Stimulated activated CD4-positive, alpha-beta T cell treated with anti-CD3 and anti-CD28 coated beads, Interleukin-1b, Interleukin-23, amount 100 ng/mL, for 24 hours (primary cell): ENCODE data around the gene PCSK6.
"Not testable (repeated sequence)": the region's sequence is repeated elsewhere in the genome, so short reads cannot be mapped to it uniquely, and the experiment has no call there.

Experiments
- DNase-seq, 4 experiments: peaks; one replicate each; pipeline ENCODE4 v3.0.0-alpha.2; 2020; ENCODE audit warnings: low read depth in 4 of 4, low spot score in 1 of 4

The PCSK6 gene

DNA sequence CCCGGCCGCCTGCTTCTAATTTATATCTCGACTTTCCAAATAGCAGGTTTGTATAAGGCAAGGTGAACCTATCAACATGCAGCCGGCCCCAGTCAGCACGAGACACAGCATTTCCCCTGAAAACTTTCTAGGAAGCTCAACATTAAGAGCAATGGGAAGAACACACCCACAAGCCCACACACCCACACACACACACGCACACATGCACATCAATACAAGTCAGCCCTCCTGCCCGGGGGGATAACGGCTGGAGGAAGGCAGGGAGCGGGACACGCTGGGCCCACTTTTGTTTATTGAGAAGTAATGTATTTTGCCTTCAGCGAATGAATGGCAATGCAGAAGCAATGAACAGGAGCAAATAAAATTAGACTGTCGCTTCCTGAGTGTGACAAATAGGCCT, 83.5 kb downstream of the PCSK6 start:
- DNase-seq, result no peak

DNA sequence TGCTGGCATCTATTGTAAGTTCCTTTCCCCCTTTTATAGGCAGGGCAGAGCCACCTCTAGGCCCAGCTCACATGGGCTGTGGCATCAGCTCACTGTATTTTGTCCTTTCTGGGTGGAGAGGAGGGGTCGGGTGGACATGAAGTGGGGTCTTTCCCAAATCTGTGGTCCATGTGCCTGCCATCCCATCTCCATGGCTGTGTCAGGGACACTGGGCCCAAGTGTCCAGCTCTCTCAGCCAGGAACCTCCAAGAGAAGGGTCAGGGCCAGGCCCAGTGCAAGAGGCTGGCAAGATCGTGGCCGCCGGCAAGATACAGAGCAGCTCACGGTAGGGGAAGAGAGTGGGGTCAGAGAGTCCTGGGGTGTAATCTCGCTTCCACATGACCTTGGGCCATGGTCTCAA, 85.3 kb downstream of the PCSK6 start:
- no peak for DNase-seq

DNA sequence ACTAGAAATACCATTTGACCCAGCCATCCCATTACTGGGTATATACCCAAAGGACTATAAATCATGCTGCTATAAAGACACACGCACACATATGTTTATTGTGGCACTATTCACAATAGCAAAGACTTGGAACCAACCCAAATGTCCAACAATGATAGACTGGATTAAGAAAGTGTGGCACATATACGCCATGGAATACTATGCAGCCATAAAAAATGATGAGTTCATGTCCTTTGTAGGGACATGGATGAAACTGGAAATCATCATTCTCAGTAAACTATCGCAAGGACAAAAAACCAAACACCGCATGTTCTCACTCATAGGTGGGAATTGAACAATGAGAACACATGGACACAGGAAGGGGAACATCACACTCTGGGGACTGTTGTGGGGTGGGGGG, 86.6 kb downstream of the PCSK6 start:
- DNase-seq, result not testable (repeated sequence)

DNA sequence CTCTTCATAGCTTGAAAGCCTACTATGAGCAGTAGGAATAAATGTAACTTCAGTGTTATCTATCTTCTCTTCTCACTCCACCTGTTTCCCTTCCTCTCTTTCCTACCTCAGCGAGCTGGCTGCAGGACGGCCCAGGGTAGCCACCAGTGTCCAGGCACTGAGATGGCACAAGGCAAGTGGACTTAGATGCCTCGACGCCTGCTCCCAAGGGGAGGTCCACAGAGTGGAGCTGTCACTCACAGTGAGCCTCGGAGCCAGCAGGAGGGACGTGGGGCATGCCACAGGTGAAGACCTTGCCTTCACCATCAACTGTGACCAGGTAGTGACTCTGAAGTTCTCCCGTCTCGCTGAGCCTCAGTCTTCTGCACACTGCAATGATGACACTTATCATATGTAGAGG, 88.2 kb downstream of the PCSK6 start:
- no peak for DNase-seq

DNA sequence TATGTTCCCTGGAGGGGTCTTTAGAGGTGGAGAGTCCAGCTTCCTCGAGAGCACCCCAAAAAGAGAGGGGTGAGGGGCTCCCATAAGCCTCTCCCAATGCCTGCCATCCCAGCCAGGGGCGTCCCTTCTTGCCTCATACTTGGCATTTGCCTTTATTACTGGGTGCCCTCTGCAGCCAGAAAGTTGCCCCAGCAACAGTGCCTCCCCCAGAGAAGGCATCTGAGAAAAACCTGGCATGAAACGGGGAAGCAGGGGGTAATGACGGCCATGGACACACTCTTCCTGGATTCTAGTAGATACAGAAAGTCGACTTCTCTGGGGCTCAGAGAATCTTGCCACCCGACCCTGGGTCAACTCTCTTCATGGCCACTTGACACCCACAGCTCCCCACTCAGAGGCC, 90.1 kb downstream of the PCSK6 start:
- no peak for DNase-seq

DNA sequence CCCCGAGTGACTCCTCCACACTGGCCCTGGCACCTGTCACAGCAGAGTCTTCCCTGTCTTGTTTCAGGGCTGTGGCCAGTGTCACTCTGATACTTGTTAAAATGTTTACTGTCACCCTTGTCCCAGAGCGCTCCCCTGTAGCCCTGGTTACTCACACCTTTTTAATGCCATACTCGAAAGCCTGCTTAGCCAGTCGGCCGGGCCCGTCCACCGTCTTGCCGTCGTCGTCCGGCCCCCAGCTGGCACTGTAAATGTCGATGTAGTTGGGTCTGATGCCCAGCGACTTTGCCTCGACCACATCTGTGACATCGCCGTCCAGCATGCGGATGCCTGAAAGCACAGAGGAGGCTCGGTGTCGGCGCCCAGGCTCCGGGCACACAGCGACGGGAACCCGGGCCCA, 91.3 kb downstream of the PCSK6 start:
- DNase-seq, result no peak

DNA sequence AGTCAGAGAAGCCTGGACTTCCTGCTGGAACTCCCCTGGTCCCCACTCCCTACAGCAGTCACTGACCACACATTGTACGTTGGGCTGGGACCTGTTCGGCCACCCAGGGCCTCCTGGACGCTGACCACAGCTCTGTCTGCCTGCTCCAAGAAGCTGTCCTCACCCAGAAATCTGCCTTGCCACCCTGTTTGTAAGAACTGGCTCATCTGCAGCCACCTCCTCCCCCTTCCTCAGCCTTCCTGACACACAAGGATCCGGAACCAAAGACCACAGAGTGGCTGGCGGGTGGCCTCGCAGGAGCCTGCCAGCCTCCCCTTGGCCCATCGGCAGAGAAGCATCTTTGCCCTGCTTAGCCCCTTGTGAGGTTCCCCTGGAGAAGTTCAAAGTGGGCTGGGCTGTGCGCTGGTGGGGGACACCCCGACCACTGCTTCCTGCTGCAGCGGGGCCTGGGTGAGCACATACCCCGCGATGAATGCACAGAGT, 91.9 kb downstream of the PCSK6 start:
- no peak for DNase-seq

DNA sequence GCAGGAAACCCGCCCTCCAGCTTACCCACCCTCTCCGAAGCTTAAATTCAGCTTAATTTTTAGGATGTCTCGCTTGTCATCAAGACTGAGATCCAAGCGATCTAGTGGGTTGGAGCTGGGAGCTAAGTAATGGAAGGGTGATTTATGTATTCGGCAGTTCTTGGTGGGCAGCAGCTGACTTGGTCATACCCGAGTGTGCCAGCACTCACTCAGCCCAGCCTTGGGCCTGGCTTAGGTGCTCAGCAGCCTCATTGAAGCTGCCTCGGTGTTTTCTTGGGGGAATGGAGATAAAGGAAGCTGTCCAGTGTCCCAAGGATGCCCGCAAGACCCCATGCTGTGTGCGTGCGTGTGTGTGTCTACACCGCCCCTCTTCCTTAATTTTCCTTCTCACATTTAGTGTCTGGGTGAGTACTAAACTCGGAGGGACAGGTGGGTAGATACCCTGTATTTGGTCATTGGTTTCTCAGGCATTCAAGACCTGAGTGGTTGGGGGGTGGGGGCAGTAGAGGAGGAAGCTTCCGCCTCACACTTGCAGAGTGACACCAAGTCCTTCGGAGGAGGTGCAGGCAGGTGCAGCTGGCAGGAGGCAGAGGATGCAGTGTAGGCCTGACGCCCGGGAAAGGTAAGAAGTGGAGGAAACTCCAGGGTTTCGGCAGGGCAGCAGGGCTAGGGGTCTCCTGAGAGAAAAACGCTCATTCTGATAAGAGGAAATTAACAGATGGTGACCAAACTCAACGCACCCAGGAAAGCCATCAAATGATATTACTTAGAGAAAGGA, 92.8 kb downstream of the PCSK6 start:
- DNase-seq, result no peak

DNA sequence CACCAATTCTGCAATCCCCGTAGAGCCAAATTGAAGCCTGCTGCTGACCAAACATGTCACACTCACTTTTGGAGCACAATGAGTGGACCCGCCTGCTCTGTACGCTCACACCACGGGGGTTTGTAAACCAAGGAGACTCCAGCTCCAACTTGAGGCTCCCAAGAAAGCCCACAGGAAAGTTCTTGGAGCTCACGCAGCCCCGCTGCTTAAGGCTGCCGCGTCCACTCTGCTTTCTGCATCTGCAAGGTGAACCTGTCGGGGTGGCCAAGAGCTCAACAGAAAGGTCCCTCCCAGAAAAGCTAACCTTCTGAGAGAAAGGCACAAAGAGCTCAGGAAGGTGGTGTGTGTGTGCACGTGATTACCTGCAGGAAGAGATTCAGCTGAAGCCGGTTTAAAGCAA, 94.9 kb downstream of the PCSK6 start:
- DNase-seq, result no peak

DNA sequence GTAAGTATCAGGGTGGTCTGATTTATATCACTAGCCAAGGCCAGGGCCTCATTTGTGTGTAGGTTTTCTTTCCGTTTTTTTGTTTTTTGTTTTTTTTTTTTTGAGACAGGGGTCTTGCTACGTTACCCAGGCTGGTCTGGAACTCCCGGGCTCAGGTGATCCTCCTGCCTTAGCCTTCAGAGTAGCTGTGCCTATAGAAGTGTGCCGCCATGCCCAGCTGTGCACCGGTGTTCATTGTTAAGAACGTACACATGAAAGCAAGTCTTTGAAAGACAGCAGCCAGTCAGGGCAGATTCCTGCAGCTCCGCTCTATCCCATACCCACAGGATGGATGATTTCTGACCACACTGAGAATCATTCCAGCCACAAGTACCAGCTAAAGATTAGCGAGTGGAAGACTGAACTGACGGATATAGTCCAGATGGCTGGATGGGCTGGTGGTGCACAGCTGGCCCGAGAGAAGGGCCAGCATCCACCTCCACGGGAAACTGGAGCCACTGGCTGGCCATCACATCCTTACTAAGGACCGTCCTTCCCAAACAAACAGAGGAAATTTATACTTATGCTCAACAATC, 95.4 kb downstream of the PCSK6 start:
- DNase-seq, result no peak

DNA sequence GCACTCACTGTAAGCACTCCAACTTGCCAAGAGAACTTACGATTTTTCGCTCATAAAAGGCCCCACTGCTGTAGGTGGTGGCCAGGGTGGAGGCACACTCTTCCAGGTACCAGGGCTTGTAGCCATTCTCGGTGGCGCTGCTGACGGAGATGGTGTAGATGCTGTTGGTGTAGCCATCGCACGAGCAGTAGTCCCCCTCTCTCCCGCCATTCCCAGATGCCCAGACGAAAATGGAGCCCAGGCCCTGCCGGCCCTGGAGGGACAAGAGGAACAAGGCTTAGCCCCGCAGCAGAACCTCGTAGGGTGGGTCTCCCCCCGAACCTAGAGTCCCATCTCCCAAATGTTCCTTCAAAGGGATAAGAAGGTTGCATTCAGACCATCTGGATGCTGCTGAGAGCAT, 96.3 kb downstream of the PCSK6 start:
- no peak for DNase-seq

DNA sequence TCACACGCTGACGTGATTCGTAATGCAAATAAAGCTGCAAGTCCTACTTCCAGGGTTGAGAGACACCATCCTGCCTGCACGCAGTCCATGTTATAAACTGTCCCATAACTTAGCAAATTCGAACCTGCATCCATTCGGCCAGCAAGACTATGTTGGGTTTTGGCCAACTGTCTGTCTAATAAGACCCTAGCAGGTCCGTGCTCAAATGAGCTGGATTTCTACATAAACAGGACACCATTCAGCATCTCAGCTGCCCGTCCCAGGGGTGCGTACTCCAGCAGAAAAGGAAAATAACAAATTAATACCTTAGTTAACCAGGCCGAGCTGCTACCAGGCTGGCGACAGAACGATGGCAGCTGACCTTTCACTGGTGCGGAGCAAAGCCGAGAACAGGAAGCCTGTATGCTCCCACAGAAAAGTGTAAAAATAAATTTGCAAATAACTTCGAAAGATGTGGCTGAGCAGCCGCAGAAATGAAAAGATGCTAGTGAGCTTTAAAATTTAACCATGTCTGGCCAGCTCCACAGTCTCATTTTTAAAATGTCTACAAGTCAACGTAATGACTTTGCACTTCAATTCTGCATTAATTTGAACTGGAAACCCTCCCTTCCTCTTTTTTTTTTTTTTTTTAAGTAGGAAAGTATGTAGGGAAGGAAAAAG, 97.4 kb downstream of the PCSK6 start:
- DNase-seq, result no peak

DNA sequence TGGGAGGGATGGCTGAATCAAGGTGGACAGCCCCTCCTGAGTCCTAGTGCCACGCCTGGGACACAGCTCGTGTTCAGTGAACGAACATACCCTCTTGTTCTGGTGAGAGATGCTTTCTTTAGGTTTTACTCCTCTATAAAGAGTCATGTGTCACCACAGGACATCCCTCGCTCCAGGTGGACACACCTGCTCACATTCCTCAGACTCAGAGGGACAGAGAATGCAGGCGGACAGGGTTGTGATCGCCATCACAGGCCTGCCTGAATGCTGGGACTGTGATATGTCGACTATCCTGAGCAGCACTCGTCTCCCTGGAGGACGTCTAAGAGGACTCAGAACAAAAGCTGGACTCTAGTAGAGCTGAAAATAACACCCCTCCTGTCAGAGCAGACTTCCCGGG, 98.1 kb downstream of the PCSK6 start:
- DNase-seq, result no peak

DNA sequence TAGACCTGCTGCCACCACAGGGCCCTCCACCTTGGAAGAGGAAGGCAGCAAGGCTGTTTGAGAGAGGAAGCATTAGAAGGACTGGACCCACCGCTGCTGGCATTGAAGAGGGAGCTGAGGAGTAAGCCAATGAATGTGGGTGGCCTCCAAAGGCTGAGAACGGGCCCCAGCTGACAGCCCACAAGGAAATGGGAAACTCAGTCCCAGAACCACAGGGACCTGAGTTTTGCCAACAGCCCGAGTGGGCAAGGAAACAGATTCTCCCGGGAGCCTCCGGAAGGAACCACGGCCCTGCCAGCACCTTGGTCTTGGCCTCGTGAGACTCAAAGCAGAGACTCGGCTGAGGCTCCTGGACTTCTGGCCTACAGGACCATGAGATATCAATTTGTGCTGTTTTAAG, 99.0 kb downstream of the PCSK6 start:
- no peak for DNase-seq

DNA sequence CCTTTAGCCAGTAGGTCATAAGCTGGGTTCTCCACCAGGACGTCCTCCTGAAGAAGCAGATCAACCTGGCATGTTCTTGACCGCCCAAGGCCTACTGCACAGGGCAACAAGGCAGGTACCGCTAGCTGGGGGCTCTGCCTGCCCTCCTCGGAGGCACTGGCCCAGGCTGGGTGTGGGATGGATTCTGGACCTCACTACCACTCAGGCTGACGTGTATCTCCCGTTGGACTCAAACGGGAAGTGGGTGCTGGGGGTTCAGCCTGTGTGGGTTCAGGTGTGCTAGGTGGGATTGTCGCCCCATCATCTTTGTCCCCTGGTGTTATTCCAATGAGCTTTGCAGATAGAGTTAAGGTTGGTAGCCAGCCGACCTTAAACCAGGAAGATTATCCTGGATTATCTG, 99.4 kb downstream of the PCSK6 start:
- DNase-seq, result no peak

DNA sequence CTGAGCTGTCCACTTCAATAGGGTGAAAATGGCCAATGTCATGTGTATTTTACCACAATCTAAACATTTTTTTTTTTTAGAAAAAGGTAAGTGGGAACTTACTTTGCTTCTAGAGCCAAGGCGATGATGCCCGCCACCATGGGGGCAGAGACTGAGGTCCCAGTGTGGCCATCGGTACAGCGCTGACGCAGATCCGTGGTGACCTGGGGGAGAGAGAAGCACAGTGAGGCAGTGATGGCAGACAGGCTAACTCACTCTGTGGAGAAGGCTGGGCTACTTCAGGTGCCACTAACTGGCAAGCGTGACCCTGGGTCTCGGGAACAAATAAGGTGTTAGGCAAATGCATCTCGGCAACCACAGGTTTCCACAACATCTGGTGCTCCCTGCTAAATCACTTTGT, 100.1 kb downstream of the PCSK6 start:
- DNase-seq, result no peak

DNA sequence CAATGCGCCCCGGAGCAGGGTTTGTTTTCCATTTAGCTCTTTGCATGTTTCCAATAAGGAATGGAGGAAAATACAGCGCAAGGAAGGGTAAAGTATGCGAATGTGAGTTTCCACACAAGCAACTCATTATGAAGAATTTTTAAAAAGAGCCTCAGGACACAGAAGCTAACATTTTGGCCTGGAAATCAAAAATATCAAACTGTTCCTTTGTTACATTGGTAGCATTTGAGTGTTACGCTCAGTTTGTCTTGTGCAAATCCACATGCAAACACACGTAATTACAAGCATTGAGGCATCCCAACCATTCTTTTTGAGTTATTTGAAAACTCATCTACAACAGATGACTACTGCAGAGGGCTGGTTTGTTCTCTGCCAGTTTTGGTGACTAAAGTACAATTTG, 101.5 kb downstream of the PCSK6 start:
- DNase-seq, result no peak

DNA sequence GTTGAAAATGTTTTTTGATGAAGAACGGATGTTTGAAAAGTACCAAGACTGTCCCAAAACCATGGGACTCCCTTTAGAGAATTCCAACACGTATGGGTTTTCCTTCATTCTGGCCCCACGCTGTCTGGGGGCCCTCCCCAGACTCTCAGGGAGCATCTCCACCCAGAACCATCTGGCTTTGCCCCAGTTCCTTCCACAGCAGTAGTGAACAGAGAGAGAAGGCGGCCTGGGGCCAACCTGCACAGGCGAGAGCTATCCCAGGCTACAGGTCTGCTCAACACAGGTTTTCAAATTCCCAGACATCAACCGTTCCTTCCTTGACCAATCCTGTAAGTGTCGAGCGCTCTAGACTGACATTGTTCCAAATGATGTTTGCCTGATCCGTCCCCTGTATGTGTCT, 101.9 kb downstream of the PCSK6 start:
- DNase-seq, result no peak

DNA sequence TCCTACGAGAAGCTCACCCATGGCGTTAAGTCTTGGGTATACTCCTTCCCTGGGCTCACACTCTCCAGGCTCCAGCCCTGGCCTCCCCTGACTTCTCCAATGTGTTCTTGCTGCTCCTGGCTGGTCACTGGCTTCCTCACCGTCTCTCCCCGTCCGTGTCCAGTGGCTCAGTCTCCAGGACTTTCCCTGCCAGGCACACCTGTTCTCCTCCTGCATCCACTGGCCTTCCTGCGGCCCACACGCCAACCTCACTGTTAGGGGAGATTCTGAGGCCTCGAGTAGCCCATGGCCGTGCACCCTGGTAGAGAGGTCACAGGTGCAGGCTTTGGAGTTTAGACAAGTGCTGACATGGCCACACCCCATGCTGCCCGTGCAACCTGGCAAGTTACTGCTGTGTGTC, 102.5 kb downstream of the PCSK6 start:
- no peak for DNase-seq

DNA sequence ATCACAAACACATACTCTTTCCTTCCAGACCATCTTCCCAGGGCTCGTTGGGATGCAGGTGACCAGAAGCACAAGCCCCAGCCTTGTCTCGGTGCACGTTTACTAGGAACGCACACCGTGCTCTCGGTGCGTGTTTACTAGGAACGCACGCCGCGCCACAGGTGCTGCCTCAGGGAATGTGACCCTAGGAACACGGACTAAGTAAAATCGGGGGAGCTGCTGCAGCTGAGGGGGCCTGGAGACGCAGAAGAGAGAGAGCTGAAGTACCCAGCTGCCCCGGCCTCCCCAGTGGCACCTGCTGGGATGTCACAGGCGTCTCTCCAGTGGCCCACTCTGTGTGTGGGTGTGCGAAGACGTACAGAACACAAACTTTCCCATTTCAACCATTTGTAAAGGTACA, 103.5 kb downstream of the PCSK6 start:
- no peak for DNase-seq

DNA sequence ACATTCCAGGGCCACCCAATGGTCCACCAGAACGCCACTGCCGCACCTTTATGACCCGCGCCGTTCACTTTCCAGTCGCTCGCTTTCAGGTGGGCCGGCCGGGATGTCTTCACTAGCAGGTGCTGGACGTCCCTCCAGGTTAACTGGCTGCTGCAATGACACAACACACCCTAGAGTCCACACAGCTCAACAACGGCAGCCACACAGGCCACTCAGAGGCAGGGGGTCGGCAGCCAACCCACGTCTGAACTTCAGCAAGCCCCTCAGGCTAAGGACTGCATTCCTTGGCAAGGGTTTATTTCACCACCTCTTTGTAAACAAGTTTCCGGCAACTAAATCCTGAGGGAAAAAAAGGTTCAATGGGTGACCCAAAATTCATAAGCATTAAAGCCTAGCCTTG, 105.2 kb downstream of the PCSK6 start:
- DNase-seq, result no peak

DNA sequence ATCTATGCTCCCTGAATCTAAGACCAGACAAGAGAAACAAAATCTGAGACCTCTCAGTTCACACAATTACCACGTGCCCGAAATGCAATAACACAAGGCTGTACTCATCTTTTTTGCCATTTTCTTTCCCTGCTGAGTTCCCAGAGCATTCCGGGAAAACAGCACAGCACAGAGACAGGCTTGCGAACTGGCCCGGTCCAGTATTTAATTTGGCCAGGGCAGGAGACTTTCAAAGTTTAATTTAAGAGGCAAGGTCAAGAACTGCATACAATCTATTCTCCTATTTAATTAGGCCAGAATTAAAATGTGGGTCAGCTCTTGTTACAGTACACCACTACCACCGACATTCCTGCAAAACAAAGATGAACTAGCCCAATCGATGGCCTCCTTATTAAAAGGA, 107.0 kb downstream of the PCSK6 start:
- DNase-seq, result no peak
